HG03439 (cell line): ENCODE data around the gene RTP2.

Source experiments
- ATAC-seq: cut with Tn5 transposase; IDR thresholded peaks from one replicate; pipeline ENCODE4 v1.9.1; 2021; ENCODE audit warnings: mild to moderate bottlenecking, moderate library complexity; ENCODE audit not compliant: unreplicated experiment

The RTP2 gene

DNA sequence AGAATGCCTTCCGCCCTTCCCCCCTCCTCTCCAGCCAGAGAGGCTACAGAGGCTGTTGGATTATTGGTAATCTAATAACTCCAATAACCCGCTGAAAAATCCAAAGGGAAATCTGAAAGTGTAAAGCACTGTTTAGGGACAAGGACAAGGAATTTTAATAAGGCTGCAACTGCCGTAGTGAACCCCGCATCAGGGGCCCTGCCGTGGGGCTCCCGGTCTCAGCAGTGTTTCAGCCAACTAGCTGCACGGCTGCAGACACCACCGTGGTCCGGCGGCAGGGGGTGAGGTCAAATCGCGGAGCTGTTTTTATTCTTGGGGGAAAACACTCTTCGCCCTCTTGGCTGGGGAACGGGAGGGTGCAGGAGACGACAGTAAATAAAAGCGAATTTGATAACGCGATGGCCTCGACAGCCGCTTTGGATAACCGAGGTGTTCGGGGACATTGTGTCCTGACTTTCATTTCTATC is 36.8 kb upstream of the RTP2 start:
- ATAC-seq, result no peak

DNA sequence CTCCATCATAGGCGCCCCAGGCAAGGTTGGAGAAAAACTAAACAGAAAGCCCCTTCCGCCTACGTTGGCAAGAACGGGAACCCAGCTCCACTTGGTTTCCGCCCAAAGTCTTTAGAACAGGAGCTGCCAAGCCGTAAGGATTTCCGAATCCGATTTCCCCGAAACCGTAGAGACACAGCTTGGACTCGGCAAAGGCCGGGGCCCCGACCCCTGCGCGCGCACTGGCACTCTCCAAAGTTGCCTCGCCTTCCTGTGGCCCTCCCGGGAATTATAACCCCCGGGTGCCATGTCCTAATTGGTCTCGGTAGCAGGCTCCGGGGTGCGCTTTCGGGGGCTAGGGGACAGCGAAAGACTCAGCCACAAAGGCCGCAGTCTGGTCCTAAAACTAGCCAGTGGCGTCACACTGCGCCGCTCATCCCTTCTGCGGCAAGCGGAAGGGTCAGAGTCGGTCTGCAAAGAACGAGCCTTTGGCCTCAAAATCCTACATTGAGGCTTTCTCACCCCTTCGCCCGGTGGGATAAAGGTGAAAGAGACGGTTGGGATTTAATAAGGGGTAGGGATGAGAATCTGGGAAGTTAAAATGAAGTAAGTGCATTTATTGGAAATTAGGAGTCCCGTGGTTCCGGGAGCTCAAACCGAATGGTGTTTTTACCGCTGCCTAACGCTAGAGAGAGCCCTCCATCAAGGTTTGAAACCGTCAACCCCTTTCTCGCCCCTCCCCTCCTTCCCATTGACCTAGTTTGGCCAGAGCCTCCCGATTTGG is 36.2 kb upstream of the RTP2 start:
- peak; percentile 46 for ATAC-seq

DNA sequence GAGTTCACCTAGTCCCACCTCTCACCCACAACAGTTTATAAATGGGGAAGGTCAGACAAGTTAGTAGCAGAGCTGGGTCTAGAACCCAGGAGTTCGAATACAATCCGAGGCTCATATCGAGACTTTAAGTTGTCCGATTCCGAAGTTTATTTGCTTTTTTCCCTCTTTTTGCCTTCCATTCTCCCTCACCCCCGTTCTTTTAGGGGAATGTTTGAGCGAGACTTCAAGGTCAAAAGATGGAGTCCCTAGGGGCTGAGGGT is 35.6 kb upstream of the RTP2 start:
- no peak for ATAC-seq

DNA sequence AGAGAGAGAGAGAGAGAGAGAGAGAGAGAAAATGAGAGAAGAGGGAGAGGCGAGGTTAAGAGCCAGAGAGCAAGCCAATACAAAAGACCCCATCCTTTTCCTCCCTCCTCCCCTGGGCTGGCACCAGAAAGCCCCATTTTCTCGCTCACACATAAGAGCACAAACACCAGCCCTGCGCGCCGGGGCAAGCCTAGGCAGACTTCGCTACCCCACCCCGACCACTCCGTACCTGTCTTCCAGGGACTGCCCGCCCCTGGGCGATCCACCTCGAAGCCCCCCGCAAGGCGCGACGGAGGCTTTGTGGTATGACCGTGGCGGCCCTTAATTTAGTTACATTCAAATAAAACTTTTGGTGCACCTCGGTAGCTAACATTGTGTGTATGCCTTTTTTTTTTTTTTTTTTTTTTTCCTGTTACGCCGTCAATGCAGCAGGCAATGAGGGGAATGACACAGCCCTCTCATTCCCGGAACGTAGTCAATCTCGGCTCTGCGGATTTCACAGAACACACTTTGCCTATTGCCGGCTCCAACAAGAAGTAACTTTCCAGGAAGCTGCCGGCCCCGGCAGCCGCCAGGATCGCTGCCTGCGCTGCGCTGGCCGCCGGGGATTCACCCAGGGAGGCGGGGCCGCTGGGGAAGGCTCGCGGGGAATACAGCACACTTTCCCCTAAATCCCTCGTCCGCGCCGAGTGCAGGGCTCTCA is 35.2 kb upstream of the RTP2 start:
- no peak for ATAC-seq

DNA sequence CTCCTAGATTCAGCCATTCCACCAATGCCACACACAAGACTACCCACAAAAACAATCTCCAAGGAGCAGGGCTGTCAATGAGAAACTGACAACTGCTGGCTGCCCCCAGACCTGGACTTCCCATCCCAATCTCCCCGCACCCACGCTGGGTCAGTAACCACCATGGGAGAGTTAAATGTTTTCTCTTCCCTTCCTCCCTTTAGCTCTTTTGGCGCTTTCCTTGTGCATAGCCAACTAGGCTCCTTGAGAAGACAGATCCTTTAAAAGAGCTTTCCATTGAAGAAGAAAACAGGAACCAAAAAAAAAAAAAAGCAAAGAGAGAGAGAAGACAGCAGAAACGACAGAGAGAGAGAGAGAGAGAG is 34.6 kb upstream of the RTP2 start:
- ATAC-seq, result no peak

DNA sequence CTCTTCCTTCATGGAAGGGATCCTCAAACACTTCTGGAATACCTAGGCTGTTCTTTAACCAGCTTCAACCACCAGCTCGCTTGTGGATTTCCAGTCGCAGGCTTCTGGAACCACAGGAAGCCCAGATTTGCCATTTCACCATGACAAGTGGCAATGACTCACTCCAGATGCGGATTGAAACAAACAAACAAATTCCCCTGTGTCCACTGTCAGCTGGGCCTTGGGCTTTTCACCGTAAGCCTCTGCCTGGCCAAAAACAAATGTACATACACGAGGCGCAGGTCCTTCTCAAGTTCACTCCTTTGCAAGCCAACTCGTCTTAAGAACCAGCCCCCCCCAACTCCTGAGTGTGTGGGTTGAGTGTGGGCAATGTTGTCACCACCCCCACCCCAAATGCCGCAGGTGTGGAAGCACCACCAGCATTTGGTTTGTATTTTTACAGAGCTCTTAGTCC is 34.1 kb upstream of the RTP2 start:
- no peak for ATAC-seq

DNA sequence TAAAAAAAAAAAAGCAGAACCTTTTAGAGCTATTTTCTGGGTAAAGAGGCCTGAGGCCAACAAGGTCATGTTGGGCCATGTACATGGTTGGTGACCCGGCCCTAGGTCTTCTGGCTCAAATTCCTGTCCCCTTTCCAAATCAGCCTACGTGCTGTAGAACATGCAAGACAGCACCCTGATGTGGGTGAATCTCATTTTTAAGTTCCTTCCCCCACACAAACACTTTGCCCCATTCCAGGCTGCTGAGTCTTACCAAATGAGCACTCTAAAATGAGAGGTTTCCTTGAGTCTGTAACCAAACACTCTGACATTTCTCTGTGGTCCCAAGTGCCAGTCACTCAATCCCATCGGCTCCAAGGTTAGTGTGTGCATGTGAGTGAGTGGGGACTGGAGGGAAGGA is 33.5 kb upstream of the RTP2 start:
- ATAC-seq, result no peak

DNA sequence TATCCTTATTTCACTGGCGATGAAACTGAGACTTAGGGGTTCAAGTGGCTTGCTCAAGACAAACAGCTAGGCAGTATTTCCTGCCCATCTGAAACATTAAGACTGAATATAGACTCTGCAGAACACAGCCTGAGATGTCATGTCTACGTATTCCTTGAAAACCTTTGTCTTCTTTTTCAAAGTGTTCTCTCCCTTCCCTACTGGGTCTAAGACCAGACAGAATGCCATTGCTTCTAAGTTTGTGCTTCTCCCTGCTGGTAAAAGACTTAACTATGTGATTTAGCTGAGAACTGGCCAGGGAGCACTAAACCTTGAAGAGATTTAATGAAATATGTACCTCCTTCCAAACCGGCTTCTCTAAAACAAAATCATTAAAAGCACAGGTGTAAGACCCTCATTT is 33.0 kb upstream of the RTP2 start:
- ATAC-seq, result no peak

DNA sequence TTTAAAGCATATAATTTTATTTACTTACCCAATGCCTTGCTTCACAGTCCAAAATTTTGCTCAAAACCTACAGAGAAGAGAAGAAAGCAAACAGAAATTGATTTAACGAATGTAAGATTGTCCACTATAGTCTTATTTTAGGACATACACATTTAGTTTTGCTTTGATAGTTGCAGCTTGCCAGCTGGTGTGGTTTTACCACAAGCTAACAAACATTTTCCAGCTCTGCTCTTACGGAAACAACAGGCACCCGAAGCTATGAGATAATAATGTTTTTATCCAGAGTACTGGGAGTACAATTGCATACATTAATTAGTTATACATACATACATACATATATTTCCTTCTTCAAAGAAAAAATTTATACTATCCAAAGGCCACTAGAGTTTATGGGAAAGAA is 32.5 kb upstream of the RTP2 start:
- no peak for ATAC-seq

DNA sequence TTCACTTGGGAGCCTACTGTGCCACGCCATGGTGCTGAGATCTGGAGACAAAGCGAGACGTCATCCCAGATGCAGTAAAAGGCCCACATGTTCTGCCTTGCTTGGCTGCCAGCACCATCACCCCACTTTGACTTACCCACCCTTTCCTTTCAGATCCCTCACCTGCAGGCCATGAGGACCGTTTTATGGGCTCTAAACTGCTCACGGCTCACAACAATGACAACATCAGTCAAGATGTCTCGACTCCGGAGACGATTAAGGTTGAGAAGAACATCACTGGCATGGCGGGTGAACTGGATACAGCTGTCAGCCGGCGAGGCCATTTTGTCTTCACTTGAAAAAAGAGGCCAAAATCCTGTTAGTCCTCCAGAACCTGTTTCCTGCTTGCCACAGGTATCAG is 31.0 kb upstream of the RTP2 start:
- no peak for ATAC-seq

DNA sequence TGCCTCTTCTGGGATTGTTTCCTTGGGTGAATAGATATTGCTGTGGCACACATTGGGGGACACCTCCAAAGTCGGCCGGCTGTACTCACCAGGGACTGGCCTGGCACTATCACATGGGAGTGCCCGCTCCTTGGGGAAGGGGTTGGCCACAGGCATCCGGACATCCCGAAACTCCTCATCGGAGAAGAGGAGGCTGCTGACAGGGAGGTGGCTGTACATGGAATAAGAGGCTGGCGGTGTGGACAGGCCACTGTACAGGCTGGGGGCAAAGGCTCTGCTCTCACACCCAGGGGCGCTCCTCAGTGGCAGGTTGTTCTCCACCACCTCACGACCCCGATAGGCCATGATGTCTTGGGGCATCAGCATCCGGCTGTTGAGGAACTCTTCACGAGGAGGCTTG is 27.2 kb upstream of the RTP2 start:
- ATAC-seq, result no peak

DNA sequence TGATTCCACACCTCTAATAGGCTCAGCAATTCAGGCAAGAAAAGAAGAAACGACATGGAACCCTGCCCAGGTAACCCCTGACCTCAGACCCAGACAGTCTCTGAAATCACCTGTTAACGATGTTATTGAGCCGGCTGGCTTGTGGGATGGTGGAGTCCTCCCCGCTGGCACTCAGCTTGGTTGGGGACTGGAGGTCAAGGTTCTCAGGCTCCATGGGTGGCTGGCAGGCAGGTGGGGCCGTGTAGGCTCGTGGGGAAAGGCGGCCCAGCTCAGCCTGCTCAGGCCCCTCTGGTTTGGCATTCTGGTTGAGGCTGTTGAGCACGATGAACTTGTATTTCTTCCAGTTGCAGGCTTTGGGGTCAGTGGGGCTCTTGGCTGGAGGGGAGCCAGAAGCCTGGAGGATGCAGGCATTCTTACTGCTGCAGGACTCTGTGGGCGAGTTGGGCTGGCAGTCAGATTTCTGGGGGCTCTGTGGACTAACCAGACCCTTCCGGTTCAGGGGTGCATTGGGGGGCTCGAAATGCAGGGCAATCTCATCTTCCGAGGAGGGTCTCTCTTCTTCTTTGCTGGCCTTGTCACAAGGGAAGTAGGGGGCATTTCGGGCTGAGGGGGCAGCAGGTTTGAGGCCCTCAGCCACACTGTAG is 26.7 kb upstream of the RTP2 start:
- ATAC-seq, result no peak

DNA sequence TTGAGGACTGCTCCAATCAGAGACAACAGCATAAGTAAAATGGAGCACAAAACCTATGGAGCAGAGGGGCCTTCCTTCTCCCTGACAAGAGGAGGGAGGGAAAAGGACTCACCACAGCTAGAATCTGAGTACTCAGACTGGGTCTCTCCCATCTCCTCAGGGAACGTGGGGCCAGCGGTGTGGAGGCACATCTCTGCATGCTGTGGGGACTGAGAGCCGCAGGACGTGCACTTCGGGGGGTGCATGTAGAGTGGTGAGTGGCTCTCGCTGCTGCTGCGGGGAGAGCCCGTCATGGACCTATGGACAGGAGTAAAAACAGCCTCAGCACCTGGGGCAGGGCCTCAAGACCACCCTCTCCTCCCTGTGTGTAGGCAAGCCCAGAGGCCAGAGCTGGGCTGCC is 25.9 kb upstream of the RTP2 start:
- no peak for ATAC-seq

DNA sequence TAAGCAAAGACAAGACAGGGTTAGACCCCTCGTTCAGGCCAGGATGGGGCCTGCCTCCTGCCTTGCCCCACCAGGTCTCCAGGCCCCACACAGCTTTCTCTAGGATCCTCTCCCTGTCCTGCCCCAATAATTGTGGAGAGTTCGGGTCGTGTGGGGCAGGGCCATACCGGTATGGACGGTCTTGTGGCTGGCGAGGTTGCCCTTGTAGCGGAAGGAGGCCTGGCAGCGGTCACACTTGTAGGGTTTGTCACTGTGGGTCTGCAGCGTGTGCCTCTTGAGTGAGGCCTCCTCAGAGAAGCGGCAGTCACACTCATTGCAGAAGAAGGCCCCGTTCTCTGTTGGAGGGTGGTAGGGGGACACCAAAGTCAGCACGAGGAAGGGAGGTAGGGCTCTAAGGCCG is 24.2 kb upstream of the RTP2 start:
- no peak for ATAC-seq

DNA sequence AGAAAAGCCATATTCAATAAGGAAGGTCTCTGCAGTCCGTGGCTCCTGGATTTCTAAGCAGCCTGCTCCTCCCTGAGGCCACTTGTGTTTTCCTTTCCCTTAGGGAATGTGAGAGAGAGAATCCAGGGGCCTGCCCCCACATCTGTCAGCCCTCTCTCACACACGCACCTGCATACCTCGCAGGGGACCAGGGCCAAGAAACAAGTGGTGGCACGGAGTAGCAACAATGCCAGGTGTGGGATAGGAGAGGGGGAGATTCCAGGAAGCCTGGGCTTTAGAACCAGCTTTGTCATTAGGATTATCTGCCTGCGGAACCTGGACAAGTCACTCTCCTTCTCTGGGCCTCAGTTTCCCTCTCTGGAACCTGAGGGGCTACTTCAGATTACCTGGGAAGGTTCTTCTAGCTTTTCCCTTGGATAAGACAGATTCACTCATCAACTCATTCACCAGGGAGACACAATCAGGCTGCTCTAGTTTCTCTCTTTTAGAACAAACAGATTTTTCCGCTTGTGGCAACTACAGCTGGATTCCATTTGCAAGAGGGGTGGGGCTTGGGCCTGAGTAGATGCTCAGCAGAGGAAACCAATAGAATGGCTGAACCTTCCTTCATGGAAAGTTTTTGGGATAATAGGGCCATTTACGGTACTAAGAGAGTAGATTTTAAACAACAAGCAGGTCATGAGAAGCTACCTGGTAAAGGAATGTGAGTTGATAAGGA is 23.5 kb upstream of the RTP2 start:
- ATAC-seq, result no peak

DNA sequence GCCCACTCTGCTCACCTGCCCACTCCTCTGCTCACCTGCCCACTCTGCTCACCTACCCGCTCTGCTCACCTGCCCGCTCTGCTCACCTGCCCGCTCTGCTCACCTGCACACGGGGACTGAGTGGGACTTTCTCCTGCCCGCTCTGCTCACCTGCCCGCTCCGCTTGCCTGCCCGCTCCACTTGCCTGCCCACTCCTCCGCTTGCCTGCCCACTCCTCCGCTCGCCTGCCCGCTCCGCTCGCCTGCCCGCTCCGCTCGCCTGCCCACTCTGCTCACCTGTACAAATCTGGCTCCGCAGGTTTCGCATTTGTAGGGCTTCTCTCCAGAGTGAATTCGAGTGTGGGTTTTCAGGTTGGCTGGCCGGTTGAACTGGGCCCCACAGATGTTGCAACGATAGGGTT is 22.9 kb upstream of the RTP2 start:
- ATAC-seq, result no peak

DNA sequence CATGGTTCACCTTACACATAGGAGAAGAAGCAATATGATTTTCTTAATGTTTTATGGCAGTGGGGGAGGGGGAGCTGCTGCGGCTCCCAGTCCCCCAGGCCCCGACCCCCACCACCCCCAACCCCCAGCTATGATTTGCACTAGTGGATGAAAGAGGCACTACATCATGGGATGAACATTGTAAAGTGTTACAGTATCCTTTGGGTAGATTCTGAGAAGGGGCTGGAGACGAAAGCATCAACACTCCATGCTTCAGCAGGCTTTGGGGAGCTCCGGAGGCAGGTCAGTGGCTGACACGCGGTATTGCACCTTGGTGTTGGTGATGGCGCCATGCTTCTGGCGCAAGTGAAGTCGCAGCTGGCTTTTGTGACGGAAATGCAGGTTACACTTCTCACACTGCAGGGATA is 19.9 kb upstream of the RTP2 start:
- ATAC-seq, result no peak

DNA sequence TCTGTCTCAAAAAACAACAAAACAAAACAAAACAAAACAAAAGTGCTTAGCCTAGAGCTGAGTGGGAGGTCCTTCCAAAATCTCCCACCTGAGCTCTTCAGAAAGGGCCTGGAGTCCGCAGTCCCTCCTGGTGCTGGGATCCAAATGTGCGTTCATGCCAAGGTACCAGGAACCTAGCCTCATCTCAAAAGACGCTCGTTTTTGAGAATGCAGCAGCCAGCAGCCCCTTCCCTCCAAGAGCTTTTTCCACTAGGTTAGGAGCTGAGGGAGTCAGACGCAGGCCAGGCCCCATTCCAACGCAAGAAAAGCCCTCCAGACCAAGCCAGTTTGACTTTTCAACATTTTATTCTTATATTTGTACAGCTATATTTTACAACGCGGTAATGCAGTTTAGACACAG is 18.7 kb upstream of the RTP2 start:
- ATAC-seq, result no peak

DNA sequence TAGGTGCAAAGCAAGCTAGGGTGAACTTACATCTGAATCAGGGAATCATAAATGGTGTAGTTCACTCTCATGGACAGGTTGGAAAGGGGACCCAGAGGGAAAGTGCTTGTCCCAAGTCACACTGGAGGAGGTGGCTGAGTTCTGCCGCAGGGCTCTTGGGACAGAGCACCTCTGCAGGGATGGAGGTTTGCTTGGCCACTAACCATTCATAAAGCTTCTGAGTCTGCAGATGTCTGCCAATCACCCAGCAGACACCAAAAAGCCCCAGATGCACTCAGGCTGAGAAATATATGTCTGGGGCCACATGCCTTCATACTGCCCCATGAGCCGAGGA is 17.9 kb upstream of the RTP2 start:
- no peak for ATAC-seq

DNA sequence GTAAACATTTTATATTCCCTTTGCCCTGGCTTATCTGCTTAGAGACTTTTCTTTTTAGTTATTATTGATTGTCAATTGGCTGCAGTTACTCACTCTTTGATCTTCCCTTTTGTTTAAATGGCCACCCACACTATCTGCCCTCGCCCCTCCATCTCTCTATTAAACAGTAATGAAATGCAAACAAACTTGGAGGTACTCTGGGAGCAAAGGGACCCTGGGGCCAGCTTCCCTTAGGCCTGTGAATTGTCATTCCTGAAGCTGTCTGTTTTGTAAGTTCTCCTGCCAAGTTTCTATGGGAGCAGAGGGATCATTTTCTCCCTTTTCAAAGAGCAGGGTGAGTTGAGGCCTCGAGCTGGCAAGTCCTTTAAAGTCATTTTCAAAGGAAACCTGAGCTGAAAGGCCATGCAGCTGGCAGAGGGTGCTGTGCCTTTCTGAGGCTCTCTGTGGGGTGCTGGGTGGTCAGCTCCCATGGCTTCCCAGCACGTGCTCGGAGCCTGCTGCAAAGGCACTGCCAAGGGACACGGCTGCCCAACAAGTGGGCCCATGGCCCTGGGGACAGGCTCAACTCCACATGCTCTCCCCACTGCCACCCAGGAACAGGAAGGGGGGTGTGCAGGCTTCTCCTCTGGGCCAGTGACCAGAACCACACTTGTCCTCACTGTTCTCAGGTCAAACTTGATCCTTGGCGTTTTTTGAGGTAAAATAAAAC is 17.4 kb upstream of the RTP2 start:
- no peak for ATAC-seq

DNA sequence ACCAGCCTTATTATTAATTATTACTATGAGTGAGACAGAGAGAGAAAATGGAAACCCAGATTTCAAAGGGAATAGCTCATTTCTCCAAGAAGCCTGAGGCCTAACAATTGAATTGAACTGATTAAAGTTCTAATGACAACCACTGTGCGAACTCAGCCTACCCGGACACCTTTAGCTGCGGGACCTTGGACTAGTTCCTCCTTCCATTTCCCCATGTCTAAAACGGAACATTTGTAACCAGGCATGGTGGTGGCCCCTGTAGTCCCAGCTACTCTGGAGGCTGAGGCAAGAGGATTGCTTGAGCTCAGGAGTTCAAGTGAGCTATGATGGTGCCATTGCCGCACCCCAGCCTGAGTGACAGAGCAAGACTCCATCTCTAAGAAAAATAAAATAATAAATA is 16.4 kb upstream of the RTP2 start:
- no peak for ATAC-seq
